Gastroesophageal sphincter (tissue), 3 donors: Measurements from ENCODE around the gene HECTD4.

Experiments
- CTCF ChIP-seq, 4 experiments: fragments of 200-600 bp in 2 of 4; fragments of 450-650 bp in 2 of 4; sonication (generic) in 1 of 4; IDR thresholded peaks; one replicate each; pipeline ENCODE4 v1.5.1; 2017 to 2019; ENCODE audit warnings: antibody characterized with exemption in 4 of 4, mild to moderate bottlenecking in 2 of 4, moderate library complexity in 2 of 4
- POLR2AphosphoS5 ChIP-seq: sonication (generic); formaldehyde crosslinking; IDR thresholded peaks from one replicate; pipeline ENCODE4 v1.6.1; 2017; ENCODE audit warnings: antibody characterized with exemption

- TF ChIP-seq CTCF (IDR thresholded peaks at IDR 0.05) (no peak), POLR2AphosphoS5 (no peak)
These were observed 27.8 kb downstream of the HECTD4 start for GRCh38 chr12:112354399-112354798.
